Measurements from ENCODE around the gene RAB32. TPM values are rescaled to one million over a fixed set of nuclear protein-coding genes. Genes with fewer than 3 reads are reported as not detected.

The RAB32 gene
- total RNA-seq, 1 donor from 2014 or later = 7.2 TPM

DNA sequence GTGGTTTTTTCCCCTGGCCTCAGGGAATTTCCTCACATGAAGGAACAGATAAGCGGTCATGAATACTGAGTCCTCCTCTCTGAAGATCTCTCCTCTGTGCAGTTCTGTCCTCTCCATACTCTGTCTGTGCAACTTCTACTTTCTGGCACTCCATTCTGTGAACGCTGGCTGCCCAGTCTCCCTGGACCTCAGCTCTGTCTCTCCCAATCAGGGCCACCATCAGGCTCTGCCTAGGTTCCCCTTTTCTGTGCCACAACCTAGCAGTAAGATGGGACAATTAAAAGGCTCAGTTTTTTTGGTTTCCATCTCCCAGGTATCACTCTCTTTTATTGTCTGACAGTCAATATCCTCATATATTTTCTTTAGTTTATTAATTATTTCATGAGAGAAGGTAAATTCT lies 50.4 kb downstream of the RAB32 start:
- Histone ChIP-seq H3K4me1 (peaks cover 7% of the 10 kb centered on the region), H3K27me3 (ENCODE audit: low read depth) (peaks cover 15% of the 10 kb centered on the region), H3K4me3 (no peak overlapping the region), H3K36me3 (no peaks in the 10 kb centered on the region), H3K9me3 (replicated peaks) (no peaks in the 10 kb centered on the region), H3K27ac (replicated peaks) (no peak overlapping the region)
- TF ChIP-seq, protein P1, sequence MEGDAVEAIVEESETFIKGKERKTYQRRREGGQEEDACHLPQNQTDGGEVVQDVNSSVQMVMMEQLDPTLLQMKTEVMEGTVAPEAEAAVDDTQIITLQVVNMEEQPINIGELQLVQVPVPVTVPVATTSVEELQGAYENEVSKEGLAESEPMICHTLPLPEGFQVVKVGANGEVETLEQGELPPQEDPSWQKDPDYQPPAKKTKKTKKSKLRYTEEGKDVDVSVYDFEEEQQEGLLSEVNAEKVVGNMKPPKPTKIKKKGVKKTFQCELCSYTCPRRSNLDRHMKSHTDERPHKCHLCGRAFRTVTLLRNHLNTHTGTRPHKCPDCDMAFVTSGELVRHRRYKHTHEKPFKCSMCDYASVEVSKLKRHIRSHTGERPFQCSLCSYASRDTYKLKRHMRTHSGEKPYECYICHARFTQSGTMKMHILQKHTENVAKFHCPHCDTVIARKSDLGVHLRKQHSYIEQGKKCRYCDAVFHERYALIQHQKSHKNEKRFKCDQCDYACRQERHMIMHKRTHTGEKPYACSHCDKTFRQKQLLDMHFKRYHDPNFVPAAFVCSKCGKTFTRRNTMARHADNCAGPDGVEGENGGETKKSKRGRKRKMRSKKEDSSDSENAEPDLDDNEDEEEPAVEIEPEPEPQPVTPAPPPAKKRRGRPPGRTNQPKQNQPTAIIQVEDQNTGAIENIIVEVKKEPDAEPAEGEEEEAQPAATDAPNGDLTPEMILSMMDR (IDR thresholded peaks at IDR 0.05; ENCODE audit: borderline replicate concordance) = no peak
- intact Hi-C loops (cut with micrococcal nuclease) = no loop called here
- no peak for DNase-seq

DNA sequence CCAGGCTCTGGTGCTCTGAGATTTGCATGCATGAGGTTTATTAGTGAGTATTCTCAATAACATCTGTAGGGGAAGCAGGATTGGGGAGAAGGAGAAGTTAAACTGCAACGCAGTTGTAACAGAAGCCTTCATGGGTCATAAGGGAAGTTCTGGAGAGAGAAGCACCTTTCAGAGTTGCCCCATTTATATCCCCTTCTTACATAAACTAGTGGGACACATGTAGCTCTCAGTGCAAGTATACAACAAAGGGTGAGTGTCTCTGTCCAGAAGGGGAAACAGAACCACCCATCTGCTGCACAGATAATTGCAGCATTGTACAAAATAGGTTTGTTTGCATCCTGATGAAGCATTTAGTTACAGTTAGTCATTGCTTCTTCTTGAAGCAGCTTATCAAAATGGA lies 50.9 kb downstream of the RAB32 start:
- intact Hi-C loops (cut with micrococcal nuclease) = no loop called here
- TF ChIP-seq, protein P1 (IDR thresholded peaks at IDR 0.05; ENCODE audit: borderline replicate concordance) = no peak

DNA sequence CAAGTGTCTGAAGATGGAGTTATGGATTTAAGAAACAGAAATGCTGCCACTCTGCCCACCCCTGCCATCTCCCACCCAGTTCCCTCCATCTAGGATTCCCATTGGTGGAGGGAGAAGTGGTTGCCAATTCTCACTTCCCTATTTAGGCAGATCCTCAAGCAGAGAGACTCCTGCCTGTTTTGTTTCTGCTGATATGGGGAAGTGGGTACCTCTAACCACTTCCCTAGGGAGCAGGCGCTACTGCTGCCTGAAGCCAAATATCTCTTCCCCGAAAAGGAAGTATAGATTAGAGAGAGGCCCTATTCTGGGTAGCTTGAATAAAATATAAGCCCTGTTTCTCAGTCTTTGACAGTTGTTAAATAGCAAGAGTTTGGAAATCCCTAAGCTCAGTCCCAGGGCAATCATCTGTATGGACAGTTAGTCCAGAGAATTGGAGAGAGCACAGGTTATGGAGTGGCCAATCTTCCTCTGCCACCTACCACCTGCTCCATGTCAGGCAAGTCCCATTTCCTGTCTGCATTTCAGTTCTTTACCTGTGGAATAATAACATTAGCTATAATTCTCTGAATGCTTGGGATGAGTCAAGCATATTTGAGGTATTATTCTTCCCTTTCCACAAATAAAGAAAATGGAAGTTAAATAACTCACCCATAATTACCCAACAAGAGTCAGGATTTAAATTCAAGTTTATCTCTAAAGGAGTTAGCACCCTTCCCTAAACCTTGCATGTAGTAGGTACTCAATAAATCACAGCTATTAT lies 52.5 kb downstream of the RAB32 start:
- no peak overlapping the region for H3K27ac ChIP-seq (replicated peaks)
- no peaks in the 10 kb centered on the region for H3K36me3 ChIP-seq
- peaks cover 10% of the 10 kb centered on the region for H3K4me1 ChIP-seq
- DNase-seq = no peak
- H3K9me3 ChIP-seq (replicated peaks) = no peaks in the 10 kb centered on the region
- intact Hi-C loops (cut with micrococcal nuclease) = no loop called here
- TF ChIP-seq, protein P1 (IDR thresholded peaks at IDR 0.05; ENCODE audit: borderline replicate concordance) = no peak
- no peak overlapping the region for H3K4me3 ChIP-seq
- peaks cover 15% of the 10 kb centered on the region for H3K27me3 ChIP-seq (ENCODE audit: low read depth)

More for the DNA sequence above, 50.9 kb downstream of the RAB32 start:
- peaks cover 15% of the 10 kb centered on the region for H3K27me3 ChIP-seq (ENCODE audit: low read depth)
- no peaks in the 10 kb centered on the region for H3K36me3 ChIP-seq
- H3K4me1 ChIP-seq = peaks cover 10% of the 10 kb centered on the region
- no peak overlapping the region for H3K4me3 ChIP-seq
- no peak overlapping the region for H3K27ac ChIP-seq (replicated peaks)
- no peak for DNase-seq
- no peaks in the 10 kb centered on the region for H3K9me3 ChIP-seq (replicated peaks)

DNA sequence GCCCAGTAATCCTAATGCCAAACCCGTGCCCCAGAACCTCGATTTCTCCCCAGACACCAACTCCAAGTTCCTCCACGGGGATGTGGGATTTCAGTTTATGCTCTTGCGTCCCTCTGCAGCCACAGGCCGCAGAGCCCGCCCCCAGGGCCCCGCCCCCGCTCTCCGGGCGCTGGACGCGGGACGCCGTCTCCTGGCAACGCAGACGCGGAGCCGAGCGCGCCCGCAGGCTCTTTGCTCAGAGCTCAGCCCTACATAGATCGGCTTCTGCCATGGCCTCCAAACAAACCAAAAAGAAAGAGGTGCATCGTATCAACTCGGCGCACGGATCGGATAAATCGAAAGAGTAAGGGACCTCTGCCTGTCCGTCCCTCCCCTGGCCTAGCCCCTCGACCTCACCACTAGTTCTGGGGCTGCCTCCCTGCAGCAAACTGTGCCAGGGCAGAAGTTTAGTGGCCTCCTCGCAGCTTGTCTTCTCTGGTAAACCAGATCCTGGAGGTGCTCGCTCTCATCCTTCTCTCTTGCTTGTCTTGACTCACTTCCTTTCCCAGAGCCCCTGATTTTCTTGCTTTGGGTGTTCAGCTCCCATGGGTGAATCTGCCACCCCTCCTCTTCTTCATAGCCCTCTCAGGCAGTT lies 55.3 kb downstream of the RAB32 start, which contains the start of gene ADGB:
TSS of gene ADGB (plus strand) at position 201 of the 634 bp plus-strand sequence. CDS start at position 270, 69 bp downstream.
- H3K27ac ChIP-seq (replicated peaks) = no peak within 1 kb of the TSS
- no peaks in the 10 kb centered on the region for H3K36me3 ChIP-seq
- peak; percentile 64 for DNase-seq
- no peaks in the 10 kb centered on the region for H3K9me3 ChIP-seq (replicated peaks)
- H3K27me3 ChIP-seq (ENCODE audit: low read depth) = peaks cover 12% of the 10 kb centered on the region
- intact Hi-C loops (cut with micrococcal nuclease) = no loop called here
- H3K4me1 ChIP-seq = peaks cover 10% of the 10 kb centered on the region
- TF ChIP-seq, protein P1 (IDR thresholded peaks at IDR 0.05; ENCODE audit: borderline replicate concordance) = no peak
- peak within 1 kb of the TSS; percentile 62 for H3K4me3 ChIP-seq

DNA sequence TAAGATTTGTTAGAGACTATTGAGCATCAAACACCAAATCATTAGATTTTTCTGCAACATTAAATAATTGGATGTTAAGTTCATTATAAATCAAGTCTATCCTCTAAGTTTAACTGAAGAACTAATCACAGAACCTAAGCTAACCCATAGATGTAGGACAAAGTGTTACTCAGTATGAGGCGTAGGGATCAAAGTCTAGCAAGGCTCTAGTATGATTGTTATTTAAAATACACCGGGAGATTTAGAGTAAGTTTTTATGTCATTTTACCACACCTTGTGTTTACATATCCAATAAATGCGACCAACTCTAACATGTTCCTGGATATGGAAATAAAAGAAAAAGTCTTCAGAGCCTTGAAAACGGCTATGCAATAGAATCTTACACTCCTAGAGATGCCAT lies 57.7 kb downstream of the RAB32 start:
- no peak overlapping the region for H3K4me3 ChIP-seq
- no peaks in the 10 kb centered on the region for H3K36me3 ChIP-seq
- no peak for DNase-seq
- no peak overlapping the region for H3K27ac ChIP-seq (replicated peaks)
- H3K4me1 ChIP-seq = peaks cover 10% of the 10 kb centered on the region
- no peaks in the 10 kb centered on the region for H3K9me3 ChIP-seq (replicated peaks)
- intact Hi-C loops (cut with micrococcal nuclease) = no loop called here
- H3K27me3 ChIP-seq (ENCODE audit: low read depth) = peaks cover 7% of the 10 kb centered on the region
- TF ChIP-seq, protein P1 (IDR thresholded peaks at IDR 0.05; ENCODE audit: borderline replicate concordance) = no peak

Data from left ventricle myocardium inferior (tissue), 1 donor.